Measurements from ENCODE around the gene NCOA1. TPM values are rescaled to one million over a fixed set of nuclear protein-coding genes. Genes with fewer than 3 reads are reported as not detected.

The NCOA1 gene
- total and polyA plus RNA-seq, 2 of the 4 experiments (the other 2 are of a cell fraction), result 6.7 to 11.3 TPM

DNA sequence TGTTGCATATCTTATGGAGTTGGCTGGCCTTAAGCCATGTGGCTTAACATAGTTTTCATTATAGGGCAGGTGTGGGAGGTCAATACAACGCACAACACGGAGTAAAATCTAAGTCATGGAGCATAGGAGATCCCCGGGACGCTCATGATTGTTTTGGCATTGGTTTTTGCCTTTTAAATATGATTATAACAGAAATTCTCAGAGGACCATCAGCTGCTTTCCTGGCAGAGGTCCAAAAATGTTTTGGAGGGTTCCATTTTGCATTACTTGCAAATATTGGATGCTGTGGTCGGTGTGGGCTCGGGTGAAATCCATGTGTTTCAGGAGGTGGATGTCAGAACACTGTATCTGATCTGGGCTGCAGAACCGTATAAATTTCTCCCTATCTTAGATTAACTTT, 3.4 kb downstream of the NCOA1 start:
- Histone ChIP-seq H3K9me1 (ENCODE audit: insufficient read depth, low read length) (peaks cover 4% of the 10 kb centered on the region), H3K56ac (ENCODE audit: extremely low read depth, insufficient read depth, low read length) (no peak overlapping the region), H3K4me1 (ENCODE audit: control insufficient read depth, insufficient read depth, low read length) (peaks cover 7% of the 10 kb centered on the region), H3K14ac (replicated peaks; ENCODE audit: low read depth, low read length) (no peak overlapping the region), H3K4ac (ENCODE audit: low read depth, low read length) (no peak overlapping the region), H2AK9ac (replicated peaks; ENCODE audit: low read depth, low read length, poor library complexity) (no peak overlapping the region), H2BK5ac (ENCODE audit: low read depth, low read length, poor library complexity, severe bottlenecking) (no peak overlapping the region), H4K91ac (ENCODE audit: insufficient read depth, low read depth, low read length) (no peak overlapping the region), H4K5ac (ENCODE audit: low read depth, low read length) (no peak overlapping the region), H3K4me2 (ENCODE audit: low read depth, low read length) (no peak overlapping the region), H2AFZ (replicated peaks; ENCODE audit: low read length, poor library complexity) (no peak overlapping the region), H3K18ac (ENCODE audit: low read depth, low read length) (no peak overlapping the region), H2BK15ac (ENCODE audit: low read depth, low read length) (no peak overlapping the region), H3K4me3 (ENCODE audit: insufficient read depth, low read depth, low read length) (no peak overlapping the region), H3K27ac (ENCODE audit: insufficient read depth, low read length) (no peak overlapping the region), H2AK5ac (ENCODE audit: low read depth, low read length) (no peak overlapping the region), H3K9ac (ENCODE audit: low read depth, low read length) (no peak overlapping the region), H3K27me3 (ENCODE audit: control insufficient read depth, insufficient read depth, low read length) (no peaks in the 10 kb centered on the region), H2BK20ac (ENCODE audit: low read depth, low read length) (no peak overlapping the region), H3K23ac (ENCODE audit: low read depth, low read length) (no peak overlapping the region), H4K8ac (ENCODE audit: low read depth in 2 of 2, low read length in 2 of 2) (no peak overlapping the region), H3K79me1 (ENCODE audit: low read depth in 1 of 2, low read length in 2 of 2) (peaks cover 24 to 34% of the 10 kb centered on the region in 2 experiments), H4K20me1 (ENCODE audit: insufficient read depth, low read length) (peaks cover 19% of the 10 kb centered on the region; the same call in 1 of the 2 replicates), H3K9me3 (ENCODE audit: control insufficient read depth, insufficient read depth, low read length) (no peaks in the 10 kb centered on the region), H2BK120ac (ENCODE audit: low read depth, low read length) (no peak overlapping the region), H3K36me3 (ENCODE audit: control insufficient read depth, insufficient read depth, low read length) (no peaks in the 10 kb centered on the region)
- BruUV-seq (replicated peaks), result no TSS peak
- ChIA-PET POLR2A (ENCODE audit: unreplicated experiment) (no interaction called here), CTCF (no interaction called here)
- dilution Hi-C loops (cut with HindIII; ENCODE audit: low sequenced_read_pairs, unreplicated experiment) (no loop called here), intact Hi-C loops (cut with micrococcal nuclease) (loop anchor here (5.0 kb wide), 3 partner anchors 72 to 333 kb away; partner anchors contain the start of genes CENPO and PTRHD1), in situ Hi-C loops (cut with MboI; ENCODE audit: low sequenced_read_pairs) (no loop called here)
- WGBS, 2 experiments (ENCODE audit: extremely low coverage in 2 of 2, insufficient read length in 1 of 2), result no CpG with 5 or more reads among the region's 7 CpGs
- DNase-seq (no peak), ATAC-seq (ENCODE audit: low read depth) (no peak)
- TF ChIP-seq CEBPB (IDR thresholded peaks at IDR 0.05; ENCODE audit: low read depth, low read length) (no peak), NFE2L2 (IDR thresholded peaks at IDR 0.05; ENCODE audit: low read depth, low read length) (no peak), MXI1 (IDR thresholded peaks at IDR 0.05; ENCODE audit: borderline replicate concordance, low read depth, low read length) (no peak), FOS (IDR thresholded peaks at IDR 0.05; ENCODE audit: low read depth, low read length) (no peak), POLR2A (IDR thresholded peaks at IDR 0.05; ENCODE audit: low read depth, low read length) (no peak), MAZ (IDR thresholded peaks at IDR 0.05; ENCODE audit: borderline replicate concordance, low read depth, low read length) (no peak), USF2 (IDR thresholded peaks at IDR 0.05; ENCODE audit: low read depth, low read length) (no peak), CHD1 (IDR thresholded peaks at IDR 0.05; ENCODE audit: low read depth, low read length) (no peak), RCOR1 (IDR thresholded peaks at IDR 0.05; ENCODE audit: insufficient replicate concordance, low read length) (no peak), RAD21 (IDR thresholded peaks at IDR 0.05; ENCODE audit: low read length) (no peak), RFX5 (IDR thresholded peaks at IDR 0.05; ENCODE audit: low read depth, low read length) (no peak), MAFK (IDR thresholded peaks at IDR 0.05; ENCODE audit: low read depth, low read length) (no peak)
- TF ChIP-seq, protein P1, sequence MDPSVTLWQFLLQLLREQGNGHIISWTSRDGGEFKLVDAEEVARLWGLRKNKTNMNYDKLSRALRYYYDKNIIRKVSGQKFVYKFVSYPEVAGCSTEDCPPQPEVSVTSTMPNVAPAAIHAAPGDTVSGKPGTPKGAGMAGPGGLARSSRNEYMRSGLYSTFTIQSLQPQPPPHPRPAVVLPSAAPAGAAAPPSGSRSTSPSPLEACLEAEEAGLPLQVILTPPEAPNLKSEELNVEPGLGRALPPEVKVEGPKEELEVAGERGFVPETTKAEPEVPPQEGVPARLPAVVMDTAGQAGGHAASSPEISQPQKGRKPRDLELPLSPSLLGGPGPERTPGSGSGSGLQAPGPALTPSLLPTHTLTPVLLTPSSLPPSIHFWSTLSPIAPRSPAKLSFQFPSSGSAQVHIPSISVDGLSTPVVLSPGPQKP (IDR thresholded peaks at IDR 0.05; ENCODE audit: borderline replicate concordance, low read depth, low read length), result no peak
- TF ChIP-seq, protein P2, sequence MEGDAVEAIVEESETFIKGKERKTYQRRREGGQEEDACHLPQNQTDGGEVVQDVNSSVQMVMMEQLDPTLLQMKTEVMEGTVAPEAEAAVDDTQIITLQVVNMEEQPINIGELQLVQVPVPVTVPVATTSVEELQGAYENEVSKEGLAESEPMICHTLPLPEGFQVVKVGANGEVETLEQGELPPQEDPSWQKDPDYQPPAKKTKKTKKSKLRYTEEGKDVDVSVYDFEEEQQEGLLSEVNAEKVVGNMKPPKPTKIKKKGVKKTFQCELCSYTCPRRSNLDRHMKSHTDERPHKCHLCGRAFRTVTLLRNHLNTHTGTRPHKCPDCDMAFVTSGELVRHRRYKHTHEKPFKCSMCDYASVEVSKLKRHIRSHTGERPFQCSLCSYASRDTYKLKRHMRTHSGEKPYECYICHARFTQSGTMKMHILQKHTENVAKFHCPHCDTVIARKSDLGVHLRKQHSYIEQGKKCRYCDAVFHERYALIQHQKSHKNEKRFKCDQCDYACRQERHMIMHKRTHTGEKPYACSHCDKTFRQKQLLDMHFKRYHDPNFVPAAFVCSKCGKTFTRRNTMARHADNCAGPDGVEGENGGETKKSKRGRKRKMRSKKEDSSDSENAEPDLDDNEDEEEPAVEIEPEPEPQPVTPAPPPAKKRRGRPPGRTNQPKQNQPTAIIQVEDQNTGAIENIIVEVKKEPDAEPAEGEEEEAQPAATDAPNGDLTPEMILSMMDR (conservative IDR thresholded peaks at IDR 0.05; ENCODE audit: low read depth, low read length), result no peak

All from IMR-90 (cell line).